DOHH2 (cell line): ENCODE measurements around the gene ATP12A.

Experiments used
- EZH2phosphoT487 ChIP-seq: fragments of 200-600 bp; sonication (generic); IDR thresholded peaks from 2 replicates; pipeline ENCODE4 v1.6.1; 2017; ENCODE audit warnings: borderline replicate concordance, mild to moderate bottlenecking, antibody characterized with exemption, low read length, moderate library complexity, mixed read lengths
- TF ChIP-seq, protein P1 (sequence below): fragments of 200-600 bp; sonication (generic); IDR thresholded peaks from one replicate; pipeline ENCODE4 v1.5.1; 2014; ENCODE audit warnings: antibody characterized with exemption, mild to moderate bottlenecking, low read depth, low read length; ENCODE audit not compliant: poor library complexity, severe bottlenecking

DNA sequence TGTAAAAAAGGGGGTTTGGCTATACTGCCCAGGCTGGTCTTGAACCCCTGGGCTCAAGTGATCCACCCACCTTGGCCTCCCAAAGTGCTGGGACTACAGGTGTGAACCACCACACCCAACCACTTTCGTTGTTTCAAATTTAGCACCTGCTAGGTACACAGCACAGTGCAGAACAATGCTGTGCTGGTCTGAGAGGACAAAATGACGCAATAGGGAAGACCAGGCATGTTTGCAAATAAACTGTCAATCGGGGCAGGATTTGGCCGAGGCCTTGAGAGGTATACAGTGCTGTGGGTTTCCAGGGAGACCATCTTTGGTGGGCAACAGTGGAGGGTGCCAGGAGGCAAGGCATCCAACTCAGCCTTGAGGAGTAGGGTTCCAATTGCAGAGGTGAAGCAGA lies 37.0 kb downstream of the ATP12A start:
- TF ChIP-seq EZH2phosphoT487, result no peak
- TF ChIP-seq, protein P1, sequence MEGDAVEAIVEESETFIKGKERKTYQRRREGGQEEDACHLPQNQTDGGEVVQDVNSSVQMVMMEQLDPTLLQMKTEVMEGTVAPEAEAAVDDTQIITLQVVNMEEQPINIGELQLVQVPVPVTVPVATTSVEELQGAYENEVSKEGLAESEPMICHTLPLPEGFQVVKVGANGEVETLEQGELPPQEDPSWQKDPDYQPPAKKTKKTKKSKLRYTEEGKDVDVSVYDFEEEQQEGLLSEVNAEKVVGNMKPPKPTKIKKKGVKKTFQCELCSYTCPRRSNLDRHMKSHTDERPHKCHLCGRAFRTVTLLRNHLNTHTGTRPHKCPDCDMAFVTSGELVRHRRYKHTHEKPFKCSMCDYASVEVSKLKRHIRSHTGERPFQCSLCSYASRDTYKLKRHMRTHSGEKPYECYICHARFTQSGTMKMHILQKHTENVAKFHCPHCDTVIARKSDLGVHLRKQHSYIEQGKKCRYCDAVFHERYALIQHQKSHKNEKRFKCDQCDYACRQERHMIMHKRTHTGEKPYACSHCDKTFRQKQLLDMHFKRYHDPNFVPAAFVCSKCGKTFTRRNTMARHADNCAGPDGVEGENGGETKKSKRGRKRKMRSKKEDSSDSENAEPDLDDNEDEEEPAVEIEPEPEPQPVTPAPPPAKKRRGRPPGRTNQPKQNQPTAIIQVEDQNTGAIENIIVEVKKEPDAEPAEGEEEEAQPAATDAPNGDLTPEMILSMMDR, result no peak
